Renal cortex interstitium (tissue), 15 donors: ENCODE results near the gene ABHD15. TPM values are rescaled to one million over a fixed set of nuclear protein-coding genes. Genes with fewer than 3 reads are reported as not detected.

Experiments
- DNase-seq, 11 donors: peaks; one replicate each; pipeline ENCODE4 v3.0.0-alpha.2; 2013; ENCODE audit warnings: low read depth in 9 of 11, low spot score in 4 of 11; ENCODE audit errors: extremely low read depth in 1 of 11
- long read RNA-seq, 16 experiments: transcript quantifications; one replicate each; lab custom pipeline, GENCODE V29; 2026
- polyA plus RNA-seq, 3 donors: library from polyadenylated mRNA; unstranded; fragments of 120-200 nt; gene quantifications; one replicate each; pipeline ENCODE4 v1.2.1, GENCODE V29; 2013; ENCODE audit not compliant: insufficient read length in 3 of 3

The ABHD15 gene
- 1 to 10 TPM; 6.2 to 7.6 (median 6.7) TPM for polyA plus RNA-seq
- long read RNA-seq, donor 1, partial matches to known transcripts: 24 of 24 reads
- long read RNA-seq, donor 1, other reads (novel, unspliced or antisense): 0 of 24 reads
- long read RNA-seq, donor 2, partial matches to known transcripts: 27 of 47 reads
- long read RNA-seq, donor 2, other reads (novel, unspliced or antisense): 20 of 47 reads
- long read RNA-seq, donor 3, transcript ABHD15-201 (2 exons, 3,592 nt): major isoform, 5 of 61 reads
- long read RNA-seq, donor 3, partial matches to known transcripts: 56 of 61 reads
- long read RNA-seq, donor 3, other reads (novel, unspliced or antisense): 0 of 61 reads
- long read RNA-seq, donor 4, partial matches to known transcripts: 53 of 55 reads
- long read RNA-seq, donor 4, other reads (novel, unspliced or antisense): 0 of 55 reads
- long read RNA-seq, donor 5: 0 reads
- long read RNA-seq, donor 6, partial matches to known transcripts: 14 of 31 reads
- long read RNA-seq, donor 6, other reads (novel, unspliced or antisense): 13 of 31 reads
- long read RNA-seq, donor 7, partial matches to known transcripts: 42 of 42 reads
- long read RNA-seq, donor 7, other reads (novel, unspliced or antisense): 0 of 42 reads
- long read RNA-seq, donor 8: 0 reads
- long read RNA-seq, donor 9, partial matches to known transcripts: 0 of 3 reads
- long read RNA-seq, donor 9, other reads (novel, unspliced or antisense): 0 of 3 reads
- long read RNA-seq, donor 10, partial matches to known transcripts: 39 of 41 reads
- long read RNA-seq, donor 10, other reads (novel, unspliced or antisense): 0 of 41 reads
- long read RNA-seq, donor 11, partial matches to known transcripts: 36 of 39 reads
- long read RNA-seq, donor 11, other reads (novel, unspliced or antisense): 0 of 39 reads
- long read RNA-seq, donor 12, partial matches to known transcripts: 45 of 48 reads
- long read RNA-seq, donor 12, other reads (novel, unspliced or antisense): 0 of 48 reads
- long read RNA-seq, donor 13: 0 reads
- long read RNA-seq, donor 14, partial matches to known transcripts: 26 of 49 reads
- long read RNA-seq, donor 14, other reads (novel, unspliced or antisense): 22 of 49 reads
- long read RNA-seq, donor 15: 0 reads
- long read RNA-seq, donor 16, transcript ABHD15-201 (2 exons, 3,592 nt): major isoform, 5 of 5 reads
- long read RNA-seq, donor 16, partial matches to known transcripts: 0 of 5 reads
- long read RNA-seq, donor 16, other reads (novel, unspliced or antisense): 0 of 5 reads

- DNase-seq: no peak
These were observed at the start of gene ABHD15 for GRCh38 chr17:29566473-29567303. Gene ABHD15, minus strand, starts transcription at chr17:29567037. Its CDS starts 71 bp downstream, at chr17:29566966.

GRCh38 chr17:29615492-29616299 lies 48.9 kb upstream of the ABHD15 start:
- peak in 7 of 11 donors; percentile 68 to 82 (median 76) for DNase-seq

GRCh38 chr17:29615048-29615385 lies 48.2 kb upstream of the ABHD15 start:
- no peak for DNase-seq

- DNase-seq: no peak
These were observed 47.7 kb upstream of the ABHD15 start for GRCh38 chr17:29614349-29615047.

- DNase-seq: no peak
These were observed 47.0 kb upstream of the ABHD15 start for GRCh38 chr17:29613856-29614255.

- peak in 9 of 11 donors; percentile 74 to 91 (median 86) for DNase-seq
These were observed 46.6 kb upstream of the ABHD15 start for GRCh38 chr17:29613352-29613837.

GRCh38 chr17:29612404-29613280 lies 45.8 kb upstream of the ABHD15 start:
- no peak for DNase-seq

- no peak for DNase-seq
These were observed 45.2 kb upstream of the ABHD15 start for GRCh38 chr17:29612094-29612403.

GRCh38 chr17:29611351-29612093 lies 44.7 kb upstream of the ABHD15 start:
- DNase-seq: no peak

GRCh38 chr17:29610395-29610794 lies 43.6 kb upstream of the ABHD15 start:
- DNase-seq: no peak

GRCh38 chr17:29608986-29609385 lies 42.1 kb upstream of the ABHD15 start:
- DNase-seq: no peak

- DNase-seq: no peak
These were observed 40.8 kb upstream of the ABHD15 start for GRCh38 chr17:29607557-29608195.

- DNase-seq: no peak
These were observed 36.4 kb upstream of the ABHD15 start for GRCh38 chr17:29603109-29603674.

- DNase-seq: no peak
These were observed 30.7 kb upstream of the ABHD15 start for GRCh38 chr17:29597361-29598172.
